ENCODE results near the gene IL1RAPL1. TPM values are rescaled to one million over a fixed set of nuclear protein-coding genes. Genes with fewer than 3 reads are reported as not detected.

The IL1RAPL1 gene
- total RNA-seq, 4 donors from 2014 or later, result 0.78 TPM; not detected in 3

- Histone ChIP-seq H3K4me3 (replicated peaks in 1 of 3) (no peak overlapping the region), H3K4me1 (no peaks in the 10 kb centered on the region), H3K36me3 (no peaks in the 10 kb centered on the region), H3K27me3 (no peaks in the 10 kb centered on the region), H3K9me3 (no peaks in the 10 kb centered on the region), H3K27ac (no peak overlapping the region)
- 87 to 92% methylated on average over 2 of the region's 2 CpGs for WGBS, 2 donors
- intact Hi-C loops (cut with DNase I), result no loop called here
- DNase-seq, result no peak
- TF ChIP-seq CTCF (IDR thresholded peaks at IDR 0.05) (no peak), POLR2A (IDR thresholded peaks at IDR 0.05) (no peak)
Observed at GRCh38 chrX:29545878-29546277, 958.6 kb downstream of the IL1RAPL1 start.

GRCh38 chrX:29547877-29548276, 960.6 kb downstream of the IL1RAPL1 start:
- intact Hi-C loops (cut with DNase I), result no loop called here
- DNase-seq, result no peak
- 91 to 92% methylated on average over 4 of the region's 4 CpGs for WGBS, 2 donors
- Histone ChIP-seq H3K4me3 (replicated peaks in 1 of 3) (no peak overlapping the region), H3K27me3 (no peaks in the 10 kb centered on the region), H3K27ac (no peak overlapping the region), H3K4me1 (no peaks in the 10 kb centered on the region), H3K9me3 (no peaks in the 10 kb centered on the region), H3K36me3 (no peaks in the 10 kb centered on the region)
- TF ChIP-seq POLR2A (IDR thresholded peaks at IDR 0.05) (no peak), CTCF (IDR thresholded peaks at IDR 0.05) (no peak)

GRCh38 chrX:29553542-29553941, 966.3 kb downstream of the IL1RAPL1 start:
- intact Hi-C loops (cut with DNase I), result no loop called here
- DNase-seq, result no peak
- Histone ChIP-seq H3K4me1 (no peaks in the 10 kb centered on the region), H3K9me3 (no peaks in the 10 kb centered on the region), H3K36me3 (no peaks in the 10 kb centered on the region), H3K27ac (no peak overlapping the region), H3K4me3 (replicated peaks in 1 of 3) (no peak overlapping the region), H3K27me3 (no peaks in the 10 kb centered on the region)
- TF ChIP-seq POLR2A (IDR thresholded peaks at IDR 0.05) (no peak), CTCF (IDR thresholded peaks at IDR 0.05) (no peak)
- 85 to 100% methylated on average over 1 of the region's 1 CpG for WGBS, 2 donors

- Histone ChIP-seq H3K4me1 (no peaks in the 10 kb centered on the region), H3K9me3 (no peaks in the 10 kb centered on the region), H3K36me3 (no peaks in the 10 kb centered on the region), H3K27me3 (no peaks in the 10 kb centered on the region), H3K4me3 (replicated peaks in 1 of 3) (no peak overlapping the region), H3K27ac (no peak overlapping the region)
- TF ChIP-seq CTCF (IDR thresholded peaks at IDR 0.05) (no peak), POLR2A (IDR thresholded peaks at IDR 0.05) (no peak)
- DNase-seq, result no peak
- WGBS, 2 donors, result 82 to 95% methylated on average over 1 of the region's 1 CpG
- intact Hi-C loops (cut with DNase I), result no loop called here
Observed at GRCh38 chrX:29555465-29556091, 968.3 kb downstream of the IL1RAPL1 start.

- no peak for DNase-seq
- H3K27ac ChIP-seq, result no peak overlapping the region
- H3K27me3 ChIP-seq, result no peaks in the 10 kb centered on the region
- no peaks in the 10 kb centered on the region for H3K36me3 ChIP-seq
- H3K4me1 ChIP-seq, result no peaks in the 10 kb centered on the region
- H3K9me3 ChIP-seq, result no peaks in the 10 kb centered on the region
- intact Hi-C loops (cut with DNase I), result no loop called here
- no peak for TF ChIP-seq POLR2A (IDR thresholded peaks at IDR 0.05)
- no peak for TF ChIP-seq CTCF (IDR thresholded peaks at IDR 0.05)
- WGBS, 2 donors, result 93 to 100% methylated on average over 1 of the region's 1 CpG
- H3K4me3 ChIP-seq (replicated peaks in 1 of 3), result no peak overlapping the region
Observed at GRCh38 chrX:29560065-29560464, 972.8 kb downstream of the IL1RAPL1 start.

Measured in thyroid gland (tissue), 4 donors.